ENCODE measurements around the gene SELPLG.
"Not testable (repeated sequence)": the region's sequence is repeated elsewhere in the genome, so short reads cannot be mapped to it uniquely, and the experiment has no call there.

The SELPLG gene

DNA sequence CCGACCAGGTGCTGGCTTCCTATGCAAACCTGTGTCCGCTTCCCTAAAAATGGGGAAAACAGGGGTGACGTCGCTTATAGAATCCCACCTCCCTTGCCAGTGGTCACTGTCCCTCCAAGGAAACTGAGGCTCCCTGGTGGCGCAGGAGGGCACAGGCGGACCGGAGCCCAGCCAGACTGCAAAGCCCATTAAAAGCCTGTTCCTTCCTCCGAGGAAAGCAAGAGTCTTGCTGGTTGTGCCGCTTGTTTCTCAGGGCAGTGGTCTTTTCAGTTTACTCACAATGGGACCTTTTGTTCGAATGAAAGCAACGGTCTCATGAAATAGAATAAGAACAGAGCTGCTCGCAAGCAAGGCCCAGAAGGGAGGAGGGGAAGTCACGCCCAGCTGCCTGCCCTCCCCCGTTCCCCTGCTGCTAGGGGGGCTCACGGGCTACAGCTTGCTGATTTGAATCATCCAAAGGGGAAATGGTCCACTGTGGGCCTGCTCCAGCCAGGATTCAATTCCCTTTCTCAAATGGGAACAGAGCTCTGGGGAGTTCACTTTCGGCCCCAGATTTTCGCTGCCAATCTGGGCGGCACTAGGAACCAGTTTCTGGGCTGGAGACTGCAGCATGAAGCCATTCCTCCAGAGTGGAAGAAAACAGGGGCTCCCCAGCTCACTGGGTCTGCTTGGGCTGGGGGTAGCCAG lies 4.6 kb upstream of the SELPLG start:
- peak; percentile 79 for DNase-seq (ENCODE audit: low spot score)

GRCh38 chr12:108637222-108637971 lies 3.7 kb upstream of the SELPLG start:
- DNase-seq (ENCODE audit: low spot score), result no peak

DNA sequence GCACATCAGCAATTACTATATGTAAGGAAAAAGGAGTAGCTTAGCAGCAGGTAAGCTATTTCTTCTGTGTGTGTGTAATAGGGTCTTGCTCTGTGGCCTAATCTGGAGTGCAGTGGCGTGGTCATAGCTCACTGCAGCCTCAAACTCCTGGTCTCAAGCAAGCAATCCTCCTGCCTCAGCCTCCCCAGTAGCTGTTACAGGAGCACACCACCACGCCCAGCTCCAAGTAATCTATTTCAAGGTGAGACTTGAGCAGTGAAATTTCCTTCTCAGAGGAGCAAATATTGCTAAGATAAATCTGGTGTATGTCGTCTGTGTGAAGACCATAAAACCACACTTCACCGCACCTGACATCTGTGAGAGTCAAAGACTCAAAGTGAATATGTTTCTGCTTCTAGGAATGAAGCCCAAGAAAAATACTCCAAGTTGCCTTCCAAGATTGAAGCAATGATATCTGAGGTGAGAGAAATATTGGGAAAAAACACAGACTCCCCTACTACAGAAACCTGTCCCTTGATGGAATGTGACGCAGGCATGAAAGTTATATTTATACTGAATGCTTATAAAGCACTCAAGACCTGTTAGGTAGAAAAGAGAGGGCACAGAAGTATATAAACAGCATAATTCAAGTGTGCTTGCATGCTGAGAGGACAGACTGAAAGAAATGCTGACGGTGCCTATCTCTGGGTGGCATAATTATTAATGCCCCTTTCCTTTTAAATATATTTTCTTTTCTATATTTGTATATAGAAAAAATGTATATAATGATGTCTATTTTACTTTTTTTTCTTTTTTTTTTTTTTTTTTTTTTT lies 2.5 kb upstream of the SELPLG start:
- DNase-seq (ENCODE audit: low spot score), result no peak

DNA sequence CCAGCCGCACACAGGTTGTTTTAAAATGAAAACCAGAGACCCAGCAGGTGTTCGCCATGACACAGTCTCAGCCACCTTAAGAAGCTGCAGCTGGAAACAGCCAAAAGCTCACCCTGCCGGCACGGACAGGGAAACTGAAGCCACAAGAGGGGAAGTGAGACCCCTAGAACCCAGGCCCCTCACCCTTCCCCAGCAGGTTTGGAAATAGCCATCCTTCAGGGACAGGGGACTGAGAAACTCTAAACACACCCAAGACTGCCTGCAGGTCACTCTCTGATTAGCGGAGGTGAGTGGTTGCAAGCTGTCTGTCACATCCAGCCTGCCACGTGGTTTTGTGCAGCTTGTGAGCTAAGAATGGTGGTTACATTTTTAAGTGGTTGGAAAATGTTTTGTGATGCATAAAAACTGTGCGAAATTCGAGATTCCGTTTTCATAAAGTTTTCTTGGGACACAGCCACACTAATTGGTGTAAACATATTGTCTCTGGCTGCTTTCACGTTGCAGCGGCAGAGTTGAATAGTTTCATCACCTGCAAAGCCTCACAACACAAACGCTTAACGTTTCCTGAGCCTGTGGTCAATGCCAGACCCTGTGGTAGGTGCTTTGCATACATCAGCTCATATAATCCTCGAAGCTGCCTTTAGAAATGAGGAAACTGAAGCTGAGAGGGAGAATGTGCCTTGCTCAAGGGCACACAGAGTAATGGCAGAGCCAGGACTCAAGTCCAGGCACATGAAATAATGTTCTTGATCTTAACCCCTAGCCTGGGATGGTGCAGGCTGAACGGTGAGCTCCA lies 1.7 kb upstream of the SELPLG start:
- no peak for DNase-seq (ENCODE audit: low spot score)

DNA sequence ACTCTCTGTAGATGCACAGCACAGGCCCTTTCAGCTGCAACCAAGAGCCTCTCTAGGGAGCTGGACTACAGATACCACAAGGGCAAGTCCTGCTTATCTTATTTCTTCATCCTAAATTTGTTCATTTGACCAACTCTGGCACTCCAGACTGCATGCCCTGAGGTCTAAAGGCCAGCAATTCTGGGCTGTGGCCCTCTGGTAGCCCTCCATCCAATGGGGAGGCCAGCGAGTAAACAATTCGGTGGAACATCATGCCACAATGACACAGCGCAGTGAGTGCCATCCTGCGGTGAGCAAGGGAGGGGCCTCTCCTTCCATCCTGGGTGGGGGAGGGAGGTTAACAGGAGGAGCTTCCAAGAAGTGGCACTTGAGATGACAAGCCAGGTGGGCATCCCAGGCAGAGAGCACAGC lies 652 bp upstream of the SELPLG start:
- no peak for DNase-seq (ENCODE audit: low spot score)

GRCh38 chr12:108633081-108633533 lies 587 bp downstream of the SELPLG start:
- DNase-seq (ENCODE audit: low spot score), result no peak

DNA sequence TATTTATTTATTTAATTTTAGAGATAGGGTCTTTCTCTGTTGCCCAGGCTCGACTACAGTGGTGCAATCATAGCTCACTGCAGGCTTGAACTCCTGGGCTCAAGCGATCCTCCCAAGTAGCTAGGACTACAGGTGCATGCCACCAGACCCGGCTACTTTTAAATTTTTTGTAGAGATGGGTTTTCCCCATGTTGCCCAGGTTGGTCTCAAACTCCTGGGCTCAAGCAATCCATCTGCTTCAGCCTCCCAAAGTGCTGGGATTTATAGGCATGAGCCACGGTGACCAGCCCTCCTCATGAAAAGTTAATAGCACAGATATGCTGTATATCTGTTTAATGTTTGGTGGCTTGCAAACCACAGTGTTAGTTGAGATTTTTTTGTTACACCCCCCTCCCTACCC lies 2.4 kb downstream of the SELPLG start:
- not testable (repeated sequence) for DNase-seq (ENCODE audit: low spot score)

- no peak for DNase-seq (ENCODE audit: low spot score)
Measured at GRCh38 chr12:108630481-108631207, 3.0 kb downstream of the SELPLG start.

GRCh38 chr12:108629824-108630476 lies 3.7 kb downstream of the SELPLG start:
- no peak for DNase-seq (ENCODE audit: low spot score)

- no peak for DNase-seq (ENCODE audit: low spot score)
Measured at GRCh38 chr12:108629151-108629550, 4.5 kb downstream of the SELPLG start.

DNA sequence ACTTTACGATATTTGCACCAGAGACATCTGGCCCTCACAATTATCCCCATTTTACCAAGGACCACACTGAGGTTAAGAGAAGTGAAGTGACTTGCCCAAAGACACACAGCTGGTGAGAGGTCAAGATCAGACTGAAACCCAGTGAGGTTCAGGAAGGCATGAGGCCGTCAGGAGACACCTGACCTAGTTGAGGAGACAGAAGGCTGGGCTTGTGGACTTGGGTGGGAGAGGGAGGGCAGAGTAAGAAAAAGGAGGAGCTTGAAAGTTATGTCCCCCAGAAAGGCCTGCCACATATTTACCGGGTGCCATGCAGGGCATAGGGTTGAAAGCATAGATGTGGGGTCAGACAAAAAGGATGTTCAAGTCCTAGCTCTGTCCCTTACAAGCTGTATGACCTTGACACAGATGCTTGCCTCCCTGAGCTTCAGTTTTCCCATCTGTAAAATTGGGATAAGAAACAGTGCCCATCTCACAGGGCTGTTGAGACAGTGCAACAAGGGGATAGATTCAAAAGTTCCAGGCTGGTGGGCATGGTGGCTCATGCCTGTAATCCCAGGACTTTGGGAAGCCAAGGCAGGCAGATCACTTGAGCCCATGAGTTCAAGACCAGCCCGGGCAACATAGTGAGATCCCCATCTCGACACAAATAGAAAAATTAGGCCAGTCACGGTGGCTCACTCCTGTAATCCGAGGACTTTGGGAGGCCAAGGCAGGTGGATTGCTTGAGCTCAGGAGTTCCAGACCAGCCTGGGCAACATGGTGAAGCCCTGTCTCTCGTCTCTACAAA lies 6.4 kb downstream of the SELPLG start:
- no peak for DNase-seq (ENCODE audit: low spot score)

DNA sequence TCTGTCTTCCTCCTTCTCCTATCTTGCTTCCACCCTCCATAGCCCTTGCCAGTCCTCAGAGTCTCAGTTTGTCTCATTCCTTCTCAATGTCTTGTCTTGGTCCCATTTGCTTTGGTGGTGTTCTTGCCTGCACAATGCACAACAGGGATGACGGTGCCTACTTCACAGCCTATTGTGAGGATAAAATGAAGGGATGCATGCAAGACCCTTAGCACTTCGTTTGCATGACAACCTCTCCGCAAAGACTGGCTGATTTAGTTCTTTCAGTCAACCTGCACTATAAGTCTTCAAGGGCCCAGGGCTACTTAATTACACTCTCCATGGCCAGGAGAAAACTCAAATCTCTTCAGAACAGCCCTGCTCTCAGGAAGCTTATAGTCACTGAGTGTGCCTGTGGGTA lies 8.5 kb downstream of the SELPLG start:
- no peak for DNase-seq (ENCODE audit: low spot score)

- DNase-seq (ENCODE audit: low spot score), result no peak
Measured at GRCh38 chr12:108623577-108623976, 10.1 kb downstream of the SELPLG start.

DNA sequence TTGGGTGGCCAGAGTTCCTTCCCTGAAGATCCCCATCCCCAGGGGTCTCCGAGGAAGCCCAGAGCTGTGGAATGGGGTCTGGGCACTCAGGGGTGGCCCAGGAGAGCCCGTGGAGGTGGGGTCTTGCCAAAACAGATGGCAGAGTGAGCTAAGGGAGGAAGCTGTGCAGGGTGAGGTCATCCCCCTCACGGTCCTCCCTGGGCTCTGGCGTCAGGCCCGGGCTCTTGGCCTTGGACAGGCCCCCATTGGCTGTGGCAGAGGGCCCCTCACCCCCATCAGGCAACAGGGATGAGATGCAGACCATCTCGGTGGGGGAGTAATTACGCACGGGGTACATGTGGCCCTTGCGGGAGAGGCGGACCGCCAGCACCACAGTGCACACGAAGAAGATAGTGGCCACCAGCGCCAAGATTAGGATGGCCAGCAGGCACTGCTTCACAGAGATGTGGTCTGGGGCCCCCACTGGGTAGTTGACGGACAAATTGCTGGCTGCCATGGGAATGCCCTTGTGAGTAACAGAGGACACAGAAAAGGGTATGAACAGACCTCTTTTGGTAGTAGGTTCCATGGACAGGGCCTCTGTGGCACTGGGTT lies 10.7 kb downstream of the SELPLG start:
- DNase-seq (ENCODE audit: low spot score), result no peak

DNA sequence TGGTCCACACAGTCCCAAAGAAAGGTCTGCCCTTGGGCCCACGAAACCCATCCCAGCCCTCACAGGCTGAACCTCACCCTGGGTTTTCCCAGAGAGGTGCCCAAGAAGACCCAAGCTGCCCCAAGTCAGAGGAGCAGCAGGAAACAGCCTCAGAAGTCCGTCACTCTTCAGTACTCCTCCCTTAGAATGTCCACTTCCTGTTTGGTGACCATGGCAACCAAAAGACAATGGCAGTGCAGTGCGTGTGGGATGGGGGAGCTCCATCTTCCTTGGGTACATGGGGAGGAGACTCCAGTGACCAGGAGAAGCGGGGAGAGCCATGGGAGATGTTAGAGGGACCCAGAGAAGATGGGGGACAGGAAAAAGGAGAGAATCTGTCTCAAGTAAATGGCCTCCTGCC lies 11.3 kb downstream of the SELPLG start:
- no peak for DNase-seq (ENCODE audit: low spot score)

- no peak for DNase-seq (ENCODE audit: low spot score)
Measured at GRCh38 chr12:108621161-108621560, 12.5 kb downstream of the SELPLG start.

- DNase-seq (ENCODE audit: low spot score), result no peak
Measured at GRCh38 chr12:108620236-108620879, 13.3 kb downstream of the SELPLG start.

- no peak for DNase-seq (ENCODE audit: low spot score)
Measured at GRCh38 chr12:108619369-108620160, 14.1 kb downstream of the SELPLG start.

Data from putamen (tissue), 1 donor.